ENCODE measurements around the gene FLYWCH2.

The FLYWCH2 gene

GRCh38 chr16:2882650-2883457 is at the start of gene FLYWCH2 (continued):
- TF ChIP-seq, protein P1, sequence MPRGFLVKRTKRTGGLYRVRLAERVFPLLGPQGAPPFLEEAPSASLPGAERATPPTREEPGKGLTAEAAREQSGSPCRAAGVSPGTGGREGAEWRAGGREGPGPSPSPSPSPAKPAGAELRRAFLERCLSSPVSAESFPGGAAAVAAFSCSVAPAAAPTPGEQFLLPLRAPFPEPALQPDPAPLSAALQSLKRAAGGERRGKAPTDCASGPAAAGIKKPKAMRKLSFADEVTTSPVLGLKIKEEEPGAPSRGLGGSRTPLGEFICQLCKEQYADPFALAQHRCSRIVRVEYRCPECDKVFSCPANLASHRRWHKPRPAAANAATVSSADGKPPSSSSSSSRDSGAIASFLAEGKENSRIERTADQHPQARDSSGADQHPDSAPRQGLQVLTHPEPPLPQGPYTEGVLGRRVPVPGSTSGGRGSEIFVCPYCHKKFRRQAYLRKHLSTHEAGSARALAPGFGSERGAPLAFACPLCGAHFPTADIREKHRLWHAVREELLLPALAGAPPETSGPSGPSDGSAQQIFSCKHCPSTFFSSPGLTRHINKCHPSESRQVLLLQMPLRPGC (tag by site-specific recombination; IDR thresholded peaks at IDR 0.05), result 0 out of 2 replicates have a peak, but pooled peaks have one; percentile 34
- TF ChIP-seq ZXDB (tag by site-specific recombination; IDR thresholded peaks at IDR 0.05), result peak; percentile 78
- no peak for TF ChIP-seq BCL11A (tag by site-specific recombination; IDR thresholded peaks at IDR 0.05; ENCODE audit: low read depth)
- TF ChIP-seq ZNF514 (tag by site-specific recombination; IDR thresholded peaks at IDR 0.05), result no peak
- TF ChIP-seq IKZF3 (tag by site-specific recombination; IDR thresholded peaks at IDR 0.05), result no peak
- TF ChIP-seq ZNF670 (tag by site-specific recombination; IDR thresholded peaks at IDR 0.05; ENCODE audit: low read depth), result no peak
- TF ChIP-seq ZNF184 (tag by site-specific recombination; IDR thresholded peaks at IDR 0.05), result no peak
- TF ChIP-seq, protein P2, sequence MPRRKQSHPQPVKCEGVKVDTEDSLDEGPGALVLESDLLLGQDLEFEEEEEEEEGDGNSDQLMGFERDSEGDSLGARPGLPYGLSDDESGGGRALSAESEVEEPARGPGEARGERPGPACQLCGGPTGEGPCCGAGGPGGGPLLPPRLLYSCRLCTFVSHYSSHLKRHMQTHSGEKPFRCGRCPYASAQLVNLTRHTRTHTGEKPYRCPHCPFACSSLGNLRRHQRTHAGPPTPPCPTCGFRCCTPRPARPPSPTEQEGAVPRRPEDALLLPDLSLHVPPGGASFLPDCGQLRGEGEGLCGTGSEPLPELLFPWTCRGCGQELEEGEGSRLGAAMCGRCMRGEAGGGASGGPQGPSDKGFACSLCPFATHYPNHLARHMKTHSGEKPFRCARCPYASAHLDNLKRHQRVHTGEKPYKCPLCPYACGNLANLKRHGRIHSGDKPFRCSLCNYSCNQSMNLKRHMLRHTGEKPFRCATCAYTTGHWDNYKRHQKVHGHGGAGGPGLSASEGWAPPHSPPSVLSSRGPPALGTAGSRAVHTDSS (tag by site-specific recombination; IDR thresholded peaks at IDR 0.05), result no peak
- no peak for TF ChIP-seq ZNF175 (tag by site-specific recombination; IDR thresholded peaks at IDR 0.05)
- TF ChIP-seq ZNF677 (tag by site-specific recombination; IDR thresholded peaks at IDR 0.05), result no peak
- TF ChIP-seq PRDM2 (tag by site-specific recombination; IDR thresholded peaks at IDR 0.05; ENCODE audit: borderline replicate concordance), result no peak
- no peak for TF ChIP-seq HOXC10 (CRISPR knock-in tag; IDR thresholded peaks at IDR 0.05)
- TF ChIP-seq ZNF639 (tag by site-specific recombination; IDR thresholded peaks at IDR 0.05), result no peak
- TF ChIP-seq ZBTB20 (tag by site-specific recombination; IDR thresholded peaks at IDR 0.05), result peak; percentile 90
- no peak for TF ChIP-seq ZNF146 (tag by site-specific recombination; IDR thresholded peaks at IDR 0.05)
- no peak for TF ChIP-seq ZNF416 (tag by site-specific recombination; IDR thresholded peaks at IDR 0.05)
- TF ChIP-seq ZNF549 (tag by site-specific recombination; IDR thresholded peaks at IDR 0.05), result no peak
- TF ChIP-seq ZNF701 (tag by site-specific recombination; IDR thresholded peaks at IDR 0.05), result no peak
- TF ChIP-seq PRDM6 (tag by site-specific recombination; IDR thresholded peaks at IDR 0.05), result no peak
- TF ChIP-seq, protein P3, sequence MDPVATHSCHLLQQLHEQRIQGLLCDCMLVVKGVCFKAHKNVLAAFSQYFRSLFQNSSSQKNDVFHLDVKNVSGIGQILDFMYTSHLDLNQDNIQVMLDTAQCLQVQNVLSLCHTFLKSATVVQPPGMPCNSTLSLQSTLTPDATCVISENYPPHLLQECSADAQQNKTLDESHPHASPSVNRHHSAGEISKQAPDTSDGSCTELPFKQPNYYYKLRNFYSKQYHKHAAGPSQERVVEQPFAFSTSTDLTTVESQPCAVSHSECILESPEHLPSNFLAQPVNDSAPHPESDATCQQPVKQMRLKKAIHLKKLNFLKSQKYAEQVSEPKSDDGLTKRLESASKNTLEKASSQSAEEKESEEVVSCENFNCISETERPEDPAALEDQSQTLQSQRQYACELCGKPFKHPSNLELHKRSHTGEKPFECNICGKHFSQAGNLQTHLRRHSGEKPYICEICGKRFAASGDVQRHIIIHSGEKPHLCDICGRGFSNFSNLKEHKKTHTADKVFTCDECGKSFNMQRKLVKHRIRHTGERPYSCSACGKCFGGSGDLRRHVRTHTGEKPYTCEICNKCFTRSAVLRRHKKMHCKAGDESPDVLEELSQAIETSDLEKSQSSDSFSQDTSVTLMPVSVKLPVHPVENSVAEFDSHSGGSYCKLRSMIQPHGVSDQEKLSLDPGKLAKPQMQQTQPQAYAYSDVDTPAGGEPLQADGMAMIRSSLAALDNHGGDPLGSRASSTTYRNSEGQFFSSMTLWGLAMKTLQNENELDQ (tag by site-specific recombination; IDR thresholded peaks at IDR 0.05; ENCODE audit: low read depth), result no peak
- TF ChIP-seq ZNF544 (tag by site-specific recombination; IDR thresholded peaks at IDR 0.05), result no peak
- TF ChIP-seq ZNF529 (tag by site-specific recombination; IDR thresholded peaks at IDR 0.05; ENCODE audit: insufficient replicate concordance), result no peak

Data from HEK293 (cell line).